ENCODE results near the gene COL4A2. TPM values are rescaled to one million over a fixed set of nuclear protein-coding genes. Genes with fewer than 3 reads are reported as not detected.

COL4A2 gene
- total RNA-seq, 4 donors from 2014 or later = 655 to 1,231 (median 912) TPM

DNA sequence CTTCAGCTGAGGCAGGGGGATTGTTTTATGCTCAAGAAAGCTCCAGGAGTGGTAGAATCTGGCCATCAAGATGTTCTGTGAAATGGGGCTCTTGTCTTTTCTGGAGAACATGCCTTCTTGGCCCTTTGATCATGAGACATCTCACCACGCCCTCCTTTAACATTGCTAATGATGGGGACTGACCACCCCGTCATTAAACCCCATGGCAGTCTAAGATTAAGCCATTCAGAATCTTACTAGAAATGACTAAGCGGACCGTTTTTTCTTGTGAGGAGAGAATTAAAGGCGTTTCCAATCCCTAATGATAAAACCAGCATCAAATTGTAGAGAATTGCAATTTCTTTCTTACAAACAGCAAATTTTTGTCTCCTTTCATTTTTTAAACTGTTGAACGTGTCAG lies 89.4 kb downstream of the COL4A2 start:
- TF ChIP-seq CTCF (IDR thresholded peaks at IDR 0.05; ENCODE audit: low read depth) = no peak

- TF ChIP-seq CTCF (IDR thresholded peaks at IDR 0.05; ENCODE audit: low read depth) = no peak
These were observed 89.9 kb downstream of the COL4A2 start for GRCh38 chr13:110396913-110397381.

- no peak for TF ChIP-seq CTCF (IDR thresholded peaks at IDR 0.05; ENCODE audit: low read depth)
These were observed 90.5 kb downstream of the COL4A2 start for GRCh38 chr13:110397436-110398115.

DNA sequence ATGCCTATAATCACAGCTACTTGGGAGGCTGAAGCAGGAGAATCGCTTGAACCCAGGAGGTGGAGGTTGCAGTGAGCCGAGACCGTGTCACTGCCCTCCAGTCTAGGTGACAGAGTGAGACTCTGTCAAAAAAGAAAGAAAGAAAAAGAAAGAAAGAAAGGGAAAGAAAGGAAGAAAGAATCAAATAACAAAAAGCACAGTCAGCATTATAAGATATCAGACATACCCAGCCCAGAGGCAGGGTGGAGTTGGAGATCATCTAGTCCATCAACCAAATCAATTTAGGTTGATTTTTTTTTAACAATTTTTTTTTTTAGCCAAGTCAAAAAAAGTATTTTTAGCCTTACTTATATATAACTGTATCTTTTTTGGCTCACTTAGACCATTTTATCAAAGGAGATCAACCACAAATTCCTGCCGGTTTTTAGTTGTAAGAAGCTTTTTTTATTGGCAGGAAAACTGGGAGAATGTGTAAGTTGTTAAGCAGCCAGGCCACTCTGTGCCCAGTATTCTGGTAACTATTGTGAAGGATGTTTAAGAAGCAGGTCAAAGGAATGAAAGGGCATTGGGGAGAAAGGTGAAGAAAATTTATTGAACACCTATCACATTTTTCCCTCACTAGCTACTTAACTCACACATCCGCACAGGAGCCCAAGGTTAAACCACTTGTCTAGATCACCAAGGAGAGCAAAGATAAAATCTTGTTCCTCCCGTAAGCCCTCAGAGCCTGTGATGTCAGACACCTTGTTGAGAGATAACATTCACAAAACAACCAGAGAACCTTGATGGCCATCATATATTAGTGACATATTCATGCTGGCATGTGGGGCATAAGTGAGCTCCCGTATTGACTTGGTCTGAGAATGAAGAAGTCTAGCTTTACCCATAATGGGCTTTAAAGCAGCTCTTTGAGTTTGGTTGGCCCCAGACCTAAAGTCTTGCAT lies 91.8 kb downstream of the COL4A2 start:
- no peak for TF ChIP-seq CTCF (IDR thresholded peaks at IDR 0.05; ENCODE audit: low read depth)

GRCh38 chr13:110399801-110400200 lies 92.7 kb downstream of the COL4A2 start:
- no peak for TF ChIP-seq CTCF (IDR thresholded peaks at IDR 0.05; ENCODE audit: low read depth)

DNA sequence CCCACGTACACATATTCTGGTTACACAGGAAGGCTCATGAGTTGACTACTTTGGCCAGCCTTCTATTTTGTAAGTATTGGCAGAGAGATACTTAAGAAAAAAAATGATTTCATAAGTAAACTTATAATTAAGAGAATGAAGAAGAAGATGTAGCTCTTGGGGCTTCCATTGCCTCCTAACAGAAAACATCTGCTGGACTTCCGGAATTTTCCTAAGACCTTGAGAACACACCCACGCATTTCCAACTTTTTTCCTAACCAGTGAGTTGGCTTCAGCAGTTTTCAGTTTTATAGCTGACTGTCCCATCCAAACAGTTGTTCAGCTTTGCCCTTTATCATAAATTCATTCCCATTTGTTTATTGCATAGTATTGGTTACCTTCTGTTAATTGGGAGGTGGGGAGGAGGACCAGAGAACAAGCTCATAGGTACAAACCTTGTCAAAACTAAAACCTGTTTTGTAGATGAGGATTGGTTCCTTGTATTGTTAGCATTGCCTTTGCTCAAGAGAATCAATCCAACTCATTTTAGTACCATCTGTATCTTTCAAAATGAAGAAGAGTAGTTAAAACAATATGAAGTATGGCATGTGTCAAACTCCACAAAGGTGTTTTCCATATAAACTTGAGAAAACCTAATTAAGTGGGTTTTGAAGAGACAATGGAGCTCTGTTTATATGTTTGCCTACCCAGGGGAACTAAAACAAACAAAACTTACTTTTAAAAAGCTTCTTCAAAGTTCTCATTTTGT lies 93.9 kb downstream of the COL4A2 start:
- TF ChIP-seq CTCF (IDR thresholded peaks at IDR 0.05; ENCODE audit: low read depth) = no peak
